SK-N-MC (cell line): ENCODE results near the gene PPP6R3.

ENCODE experiments used
- DNase-seq: peaks from one replicate; pipeline ENCODE4 v3.0.0-alpha.2; 2011; ENCODE audit warnings: low read depth, low spot score
- H3K27ac ChIP-seq: fragments of 200-600 bp; sonication (generic); 2 replicates; pipeline ENCODE4 v1.5.1; 2016; ENCODE audit warnings: mixed run types
- H3K36me3 ChIP-seq: fragments of 200-600 bp; sonication (generic); 2 replicates; pipeline ENCODE4 v1.6.1; 2017; ENCODE audit warnings: antibody characterized with exemption, low read length, mixed read lengths; ENCODE audit not compliant: insufficient read depth
- H3K4me3 ChIP-seq: fragments of 200-600 bp; sonication (generic); 2 replicates; pipeline ENCODE4 v1.5.1; 2016
- H3K9ac ChIP-seq: fragments of 200-600 bp; sonication (generic); 2 replicates; pipeline ENCODE4 v1.8.0; 2017; ENCODE audit warnings: mixed run types, mixed read lengths; ENCODE audit not compliant: insufficient read length
- H3K9me3 ChIP-seq: fragments of 200-600 bp; sonication (generic); 2 replicates; pipeline ENCODE4 v1.6.1; 2017; ENCODE audit warnings: low read depth, mild to moderate bottlenecking, antibody characterized with exemption, low read length, moderate library complexity, mixed read lengths
- EZH2 ChIP-seq: fragments of 200-600 bp; sonication (generic); IDR thresholded peaks from one replicate; pipeline ENCODE4 v1.6.1; 2017; ENCODE audit warnings: antibody characterized with exemption
- FOXP2 ChIP-seq: optimal IDR thresholded peaks from 2 replicates; pipeline ENCODE3; 2011; ENCODE audit warnings: mild to moderate bottlenecking, moderate library complexity; ENCODE audit not compliant: insufficient read depth; ENCODE audit errors: extremely low read length, control extremely low read depth
- POLR2AphosphoS5 ChIP-seq: IDR thresholded peaks from 2 replicates; pipeline ENCODE4 v1.6.1; 2012; ENCODE audit warnings: mild to moderate bottlenecking, low read depth, low read length, borderline replicate concordance

Gene PPP6R3

DNA sequence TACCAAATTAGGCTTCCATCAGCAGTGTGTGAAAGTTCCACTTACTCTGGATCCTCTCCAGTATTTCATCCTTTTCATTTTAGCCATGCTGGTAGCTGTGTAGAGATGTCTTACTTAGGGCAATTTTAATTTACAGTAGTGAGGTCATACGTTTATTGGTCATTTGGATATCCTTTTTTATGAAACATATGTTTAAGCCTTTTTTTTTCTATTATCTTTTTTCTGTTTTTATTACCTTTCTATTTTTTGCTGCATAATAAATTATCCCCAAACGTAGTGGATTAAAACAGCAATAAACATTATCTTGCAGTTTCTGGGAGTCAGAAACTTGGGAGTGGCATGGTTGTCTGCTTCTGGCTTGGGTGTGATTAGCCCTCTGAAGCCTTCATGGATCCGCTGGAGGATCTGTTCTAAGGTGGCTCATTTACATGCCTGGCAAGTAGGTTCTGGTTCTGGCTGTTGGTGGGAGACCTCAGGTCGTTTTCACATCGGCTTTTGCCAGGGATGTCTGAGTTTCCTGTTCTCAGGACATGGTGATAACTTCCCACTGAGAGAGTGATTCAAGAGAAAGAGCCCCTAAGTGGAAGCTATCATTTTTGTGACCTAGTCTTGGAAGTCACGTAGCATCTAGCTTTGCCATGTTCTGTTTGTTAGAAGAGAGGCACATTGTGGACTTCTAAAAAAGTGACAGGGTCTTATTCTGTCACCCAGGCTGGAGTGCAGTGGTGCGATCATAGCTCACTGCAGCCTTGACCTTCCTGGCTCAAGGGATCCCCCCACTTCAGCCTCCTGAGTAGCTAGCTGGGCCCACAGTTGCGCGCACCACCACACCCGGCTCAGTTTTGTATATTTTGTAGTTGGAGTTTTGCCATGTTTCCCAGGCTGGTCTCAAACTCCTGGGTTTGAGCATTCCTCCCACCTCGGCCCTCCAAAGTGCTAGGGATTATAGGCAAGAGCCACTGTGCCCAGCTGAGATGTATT, 38.6 kb downstream of the PPP6R3 start:
- Histone ChIP-seq H3K36me3 (no peaks in the 10 kb centered on the region), H3K4me3 (no peak overlapping the region), H3K27ac (no peak overlapping the region), H3K9me3 (no peaks in the 10 kb centered on the region), H3K9ac (no peak overlapping the region)
- DNase-seq, result no peak
- TF ChIP-seq FOXP2 (no peak), EZH2 (no peak), POLR2AphosphoS5 (no peak)

DNA sequence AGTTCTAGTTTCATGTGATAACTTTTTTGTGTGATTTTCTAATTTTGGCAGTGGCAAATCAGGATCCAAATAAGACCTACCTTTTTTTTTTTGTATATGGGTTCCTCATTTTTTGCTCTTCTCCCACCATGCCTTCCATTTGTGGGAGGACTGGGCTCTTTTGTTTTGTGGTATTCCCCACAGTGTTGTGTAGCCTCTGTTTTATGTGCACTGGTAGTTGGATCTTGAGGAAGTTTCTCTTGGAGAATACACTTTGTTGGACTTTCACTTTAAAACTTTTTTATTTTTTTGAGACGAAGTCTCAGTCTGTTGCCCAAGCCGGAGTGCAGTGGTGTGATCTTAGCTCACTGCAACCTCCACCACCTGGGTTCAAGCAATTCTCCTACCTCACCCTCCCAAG, 39.7 kb downstream of the PPP6R3 start:
- TF ChIP-seq POLR2AphosphoS5 (no peak), EZH2 (no peak), FOXP2 (no peak)

DNA sequence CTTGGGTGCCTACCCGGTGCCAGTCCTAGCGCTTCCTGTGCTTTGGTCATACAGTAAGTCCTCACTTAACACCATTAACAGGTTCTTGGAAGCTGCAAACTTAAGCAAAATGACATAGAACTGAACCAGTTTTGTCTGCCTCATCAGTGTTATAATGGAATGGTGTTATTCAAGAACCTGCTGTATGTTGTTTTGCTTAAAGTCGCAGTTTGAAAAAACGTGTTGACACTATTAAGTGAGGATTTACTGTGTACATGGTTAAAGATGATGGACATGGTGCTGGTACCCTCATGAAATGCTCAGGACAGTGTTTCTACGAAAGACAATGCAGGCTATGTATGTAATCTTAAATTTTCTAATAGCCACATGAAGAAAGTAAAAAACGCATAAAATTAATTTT, 41.3 kb downstream of the PPP6R3 start:
- DNase-seq, result no peak
- TF ChIP-seq EZH2 (no peak), FOXP2 (no peak), POLR2AphosphoS5 (no peak)
- H3K9ac ChIP-seq, result no peak overlapping the region
- no peak overlapping the region for H3K27ac ChIP-seq
- no peak overlapping the region for H3K4me3 ChIP-seq
- peaks cover 4% of the 10 kb centered on the region for H3K36me3 ChIP-seq
- H3K9me3 ChIP-seq, result no peaks in the 10 kb centered on the region

More for the DNA sequence above, 39.7 kb downstream of the PPP6R3 start:
- Histone ChIP-seq H3K9me3 (no peaks in the 10 kb centered on the region), H3K36me3 (no peaks in the 10 kb centered on the region), H3K4me3 (no peak overlapping the region), H3K9ac (no peak overlapping the region), H3K27ac (no peak overlapping the region)
- no peak for DNase-seq

DNA sequence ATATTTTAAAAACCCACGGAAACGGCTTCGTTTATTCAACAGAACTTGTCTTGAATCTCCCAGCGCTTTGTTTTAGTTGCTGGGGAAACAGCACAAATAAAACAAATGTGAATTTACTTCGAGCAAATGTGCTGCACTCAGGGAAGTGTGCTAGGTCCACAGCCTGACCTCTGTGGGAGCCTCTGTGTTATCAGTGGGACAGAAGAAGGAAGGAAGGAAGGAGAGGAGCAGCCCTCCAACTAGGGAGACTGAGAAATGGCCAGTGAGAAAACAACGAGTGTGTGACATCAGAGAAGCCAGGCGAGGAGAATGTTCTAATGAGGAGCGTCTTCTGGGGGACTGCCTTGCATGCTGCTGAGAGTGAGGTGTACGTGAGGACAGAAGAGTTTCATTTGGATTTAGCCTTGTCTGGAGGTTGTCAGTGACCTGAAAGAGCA, 42.7 kb downstream of the PPP6R3 start:
- no peak overlapping the region for H3K9ac ChIP-seq
- TF ChIP-seq POLR2AphosphoS5 (no peak), FOXP2 (no peak), EZH2 (no peak)
- no peak overlapping the region for H3K4me3 ChIP-seq

DNA sequence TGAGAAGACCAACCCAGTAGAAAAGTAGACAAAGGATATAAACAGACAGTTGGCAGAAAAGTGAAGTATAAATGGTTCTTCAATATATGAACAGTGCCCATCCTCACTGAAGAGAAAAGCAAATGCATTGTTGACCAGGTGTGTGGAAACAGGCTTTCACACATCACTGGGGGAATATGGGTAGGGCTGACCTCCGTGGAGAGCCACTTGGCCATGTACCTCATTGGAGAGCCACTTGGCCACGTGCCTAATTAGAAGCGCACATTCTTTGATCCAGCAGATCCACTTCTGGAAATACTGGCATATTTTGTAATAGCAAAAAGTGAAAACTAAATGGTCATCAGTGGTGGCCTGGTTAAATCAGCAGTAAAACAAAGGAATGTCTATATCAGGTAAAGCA, 43.2 kb downstream of the PPP6R3 start:
- DNase-seq, result no peak
- Histone ChIP-seq H3K36me3 (peaks cover 5% of the 10 kb centered on the region), H3K27ac (peak overlapping the region; percentile 22; the same call in 1 of the 2 replicates), H3K9me3 (no peaks in the 10 kb centered on the region), H3K4me3 (no peak overlapping the region), H3K9ac (no peak overlapping the region)
- TF ChIP-seq EZH2, result no peak
- TF ChIP-seq POLR2AphosphoS5, result no peak
- TF ChIP-seq FOXP2, result no peak

More for the DNA sequence above, 42.7 kb downstream of the PPP6R3 start:
- Histone ChIP-seq H3K36me3 (peaks cover 5% of the 10 kb centered on the region), H3K9me3 (no peaks in the 10 kb centered on the region), H3K27ac (peak overlapping the region; percentile 22)
- no peak for DNase-seq

DNA sequence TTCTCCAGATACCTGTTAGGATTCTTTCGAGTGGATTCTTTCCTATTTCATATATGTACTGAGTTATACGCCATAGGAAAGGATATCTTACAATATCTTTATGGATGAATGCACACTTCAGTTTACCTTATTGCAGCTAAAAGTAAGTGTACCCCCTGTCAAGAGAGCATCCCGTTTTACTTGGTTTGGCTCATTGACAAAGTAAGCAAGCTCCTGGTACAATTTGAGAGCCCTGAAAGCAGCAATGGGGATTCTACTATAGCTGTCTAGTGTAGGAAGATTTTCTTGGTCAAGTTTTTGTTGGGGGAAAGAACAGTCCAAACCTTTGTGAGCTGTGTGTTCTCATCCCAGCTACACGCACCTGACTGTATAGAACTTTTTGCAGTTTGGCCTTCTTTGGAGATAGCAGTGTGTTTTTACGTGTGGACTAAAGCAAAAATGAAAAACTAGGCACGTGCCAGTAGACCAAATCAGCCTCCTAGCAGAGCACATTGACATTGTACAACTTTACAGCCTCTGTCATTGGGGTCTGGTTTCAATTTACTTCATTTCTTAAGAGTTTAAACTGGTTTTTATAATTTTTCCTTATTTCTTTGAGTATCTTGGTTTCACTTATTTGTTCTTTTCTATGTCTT, 44.0 kb downstream of the PPP6R3 start:
- peaks cover 5% of the 10 kb centered on the region for H3K36me3 ChIP-seq
- no peak overlapping the region for H3K4me3 ChIP-seq
- no peak for DNase-seq
- H3K27ac ChIP-seq, result peak overlapping the region; percentile 54; the same call in 1 of the 2 replicates
- TF ChIP-seq FOXP2 (no peak), EZH2 (no peak), POLR2AphosphoS5 (no peak)
- no peak overlapping the region for H3K9ac ChIP-seq
- no peaks in the 10 kb centered on the region for H3K9me3 ChIP-seq

GRCh38 chr11:68505596-68505995, 45.0 kb downstream of the PPP6R3 start:
- Histone ChIP-seq H3K36me3 (peaks cover 5% of the 10 kb centered on the region), H3K27ac (peak overlapping the region; percentile 54; the same call in 1 of the 2 replicates), H3K9me3 (no peaks in the 10 kb centered on the region), H3K4me3 (no peak overlapping the region), H3K9ac (no peak overlapping the region)
- DNase-seq, result no peak
- TF ChIP-seq POLR2AphosphoS5 (no peak), EZH2 (no peak), FOXP2 (no peak)

GRCh38 chr11:68506908-68507307, 46.4 kb downstream of the PPP6R3 start:
- Histone ChIP-seq H3K9me3 (no peaks in the 10 kb centered on the region), H3K36me3 (peaks cover 5% of the 10 kb centered on the region), H3K9ac (no peak overlapping the region), H3K4me3 (no peak overlapping the region), H3K27ac (0 out of 2 replicates have a peak overlapping the region, but pooled peaks have one; percentile 40)
- TF ChIP-seq EZH2 (no peak), POLR2AphosphoS5 (no peak), FOXP2 (no peak)
- DNase-seq, result no peak

- H3K9ac ChIP-seq, result no peak overlapping the region
- TF ChIP-seq EZH2 (no peak), FOXP2 (no peak), POLR2AphosphoS5 (no peak)
- H3K36me3 ChIP-seq, result peaks cover 18% of the 10 kb centered on the region
- peak overlapping the region; percentile 61; the same call in 1 of the 2 replicates for H3K27ac ChIP-seq
- H3K9me3 ChIP-seq, result no peaks in the 10 kb centered on the region
- DNase-seq, result no peak
- no peak overlapping the region for H3K4me3 ChIP-seq
These were observed 47.9 kb downstream of the PPP6R3 start for GRCh38 chr11:68508425-68508824.
